Keratinocyte (primary cell): ENCODE data around the gene PTPRT. TPM values are rescaled to one million over a fixed set of nuclear protein-coding genes. Genes with fewer than 3 reads are reported as not detected.

ENCODE experiments used
- DNase-seq: peaks from one replicate; pipeline ENCODE4 v3.0.0-alpha.2; 2011; ENCODE audit warnings: low read depth, missing footprints, low spot score
- FAIRE-seq: peaks from 2 replicates; lab custom pipeline; 2011; peaks lifted over from hg19 to GRCh38; lab: Jason Lieb, UNC
- H2AFZ ChIP-seq: 2 replicates; pipeline ENCODE4 v1.6.0; 2012; ENCODE audit warnings: low read length, control low read depth, inconsistent platforms; ENCODE audit not compliant: control insufficient read depth
- H3K27ac ChIP-seq: 2 replicates; pipeline ENCODE4 v1.5.1; 2011; ENCODE audit warnings: low read length; ENCODE audit not compliant: control insufficient read depth, insufficient read depth
- H3K27me3 ChIP-seq: 3 replicates; pipeline ENCODE4 v1.6.0; 2011; ENCODE audit warnings: low read length; ENCODE audit not compliant: control insufficient read depth, insufficient read depth; ENCODE audit errors: extremely low read depth
- H3K36me3 ChIP-seq, 2 experiments: 2 replicates in 1 of 2; 3 replicates in 1 of 2; pipeline ENCODE4 v1.5.1; 2011; ENCODE audit warnings: low read length in 2 of 2, mild to moderate bottlenecking in 1 of 2; ENCODE audit not compliant: control insufficient read depth in 2 of 2, insufficient read depth in 2 of 2; ENCODE audit errors: extremely low read depth in 1 of 2
- H3K4me1 ChIP-seq: 3 replicates; pipeline ENCODE4 v1.5.1; 2011; ENCODE audit warnings: low read length; ENCODE audit not compliant: control insufficient read depth, insufficient read depth; ENCODE audit errors: extremely low read depth
- H3K4me2 ChIP-seq: 3 replicates; pipeline ENCODE4 v1.6.0; 2011; ENCODE audit warnings: low read depth, low read length; ENCODE audit not compliant: control insufficient read depth, insufficient read depth; ENCODE audit errors: extremely low read depth
- H3K4me3 ChIP-seq, 3 experiments: fragments of 200-600 bp in 1 of 3; sonication (generic) in 1 of 3; 2 replicates in 2 of 3; 3 replicates in 1 of 3; pipeline ENCODE4 v1.5.1; 2011 to 2016; ENCODE audit warnings: low read length in 3 of 3, mild to moderate bottlenecking in 3 of 3, control low read depth in 2 of 3, inconsistent platforms in 1 of 3, low read depth in 1 of 3, mixed read lengths in 1 of 3, mixed run types in 1 of 3, moderate library complexity in 1 of 3; ENCODE audit not compliant: control insufficient read depth in 2 of 3, insufficient read depth in 2 of 3; ENCODE audit errors: extremely low read depth in 1 of 3
- H3K79me2 ChIP-seq: 2 replicates; pipeline ENCODE4 v1.6.0; 2012; ENCODE audit warnings: low read length; ENCODE audit not compliant: control insufficient read depth, insufficient read depth
- H3K9ac ChIP-seq: 3 replicates; pipeline ENCODE4 v1.6.0; 2011; ENCODE audit warnings: low read length; ENCODE audit not compliant: control insufficient read depth, insufficient read depth; ENCODE audit errors: extremely low read depth
- H3K9me1 ChIP-seq: 3 replicates; pipeline ENCODE4 v1.6.0; 2011; ENCODE audit warnings: low read length; ENCODE audit not compliant: control insufficient read depth, insufficient read depth; ENCODE audit errors: extremely low read depth
- H3K9me3 ChIP-seq: 2 replicates; pipeline ENCODE4 v1.5.1; 2012; ENCODE audit warnings: low read depth, low read length; ENCODE audit not compliant: control insufficient read depth
- H4K20me1 ChIP-seq: 3 replicates; pipeline ENCODE4 v1.6.0; 2011; ENCODE audit warnings: low read length; ENCODE audit not compliant: control insufficient read depth, insufficient read depth; ENCODE audit errors: extremely low read depth
- EZH2 ChIP-seq: IDR thresholded peaks from one replicate; pipeline ENCODE4 v1.6.1; 2012; ENCODE audit warnings: inconsistent platforms, mild to moderate bottlenecking, low read length, moderate library complexity
- dilution Hi-C: fragments of 300-500 bp; cut with MboI; formaldehyde crosslinking; loops from one replicate; pipeline ENCODE4 v1.7.0; 2020; ENCODE audit warnings: low sequenced_read_pairs; ENCODE audit not compliant: extremely low pct_ligation_motif_present
- polyA plus RNA-seq, 5 experiments: library from polyadenylated mRNA; depleted of rRNA in 3 of 5; stranded (reverse) in 3 of 5; stranded (forward) in 1 of 5; unstranded in 1 of 5; fragments of >200 nt; gene quantifications; 1 replicate in 1 of 5; 2 replicates in 3 of 5; 3 replicates in 1 of 5; pipeline versions ENCODE4 v1.2.1 to v1.2.3, GENCODE V29; 2011 to 2012; ENCODE audit warnings: missing spikeins in 2 of 5, low read depth in 1 of 5, low replicate concordance in 1 of 5
- TF ChIP-seq, protein P1 (sequence below), 3 experiments: IDR thresholded peaks in 1 of 3; conservative IDR thresholded peaks in 1 of 3; optimal IDR thresholded peaks in 1 of 3; 2 replicates in 2 of 3; 3 replicates in 1 of 3; pipeline versions ENCODE3 to v1.5.1; 2011; ENCODE audit warnings: low read length in 3 of 3, mild to moderate bottlenecking in 3 of 3, moderate library complexity in 2 of 3, control low read depth in 1 of 3, inconsistent platforms in 1 of 3; ENCODE audit not compliant: insufficient read depth in 2 of 3; ENCODE audit errors: extremely low read depth in 1 of 3

The PTPRT gene
- polyA plus RNA-seq, 1 donor (not counting 4 experiments of a cell fraction or from before 2014, with no cell fraction given), result not detected

DNA sequence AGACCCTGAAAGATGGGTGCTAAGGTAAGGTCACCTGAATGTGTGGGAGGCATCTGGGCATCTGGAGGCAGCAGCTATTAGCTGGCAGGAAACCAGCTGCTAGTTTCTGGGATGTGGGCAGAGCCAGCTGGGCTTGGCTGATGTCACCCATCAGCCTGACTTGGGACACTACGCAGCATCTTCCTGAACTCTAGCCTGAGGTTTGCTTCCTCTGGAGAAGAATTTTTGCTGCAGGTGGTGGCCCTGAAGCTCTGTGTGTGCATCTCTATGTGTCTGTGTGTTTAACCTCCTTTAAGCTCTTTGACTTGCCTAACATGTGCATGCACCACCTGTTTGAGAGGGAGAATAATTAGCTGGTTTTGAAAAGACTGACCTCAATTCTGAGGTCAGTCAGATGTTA lies 1106.4 kb downstream of the PTPRT start:
- no peak for FAIRE-seq

DNA sequence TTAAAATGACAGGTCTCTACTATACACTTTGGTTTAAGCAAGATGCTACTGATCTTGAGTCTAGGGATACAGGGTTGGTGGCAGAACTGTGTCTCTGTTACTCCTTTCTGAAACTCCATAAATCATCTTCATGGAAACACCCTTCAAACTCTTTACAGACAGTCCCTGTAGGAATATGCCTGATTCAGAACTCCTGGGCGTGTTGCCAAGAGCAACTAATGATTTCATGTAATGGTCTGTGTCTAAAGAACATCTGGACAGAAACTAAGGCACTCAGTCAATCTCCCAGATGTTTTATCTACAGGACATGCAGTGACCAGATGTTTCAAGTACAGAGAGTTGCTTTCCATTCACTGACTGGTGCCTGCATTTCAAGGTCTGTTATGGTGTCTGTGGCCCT lies 1107.1 kb downstream of the PTPRT start:
- Histone ChIP-seq H3K36me3 (no peaks in the 10 kb centered on the region), H2AFZ (no peak overlapping the region), H3K27ac (no peak overlapping the region), H3K4me1 (no peaks in the 10 kb centered on the region), H3K79me2 (no peaks in the 10 kb centered on the region), H3K27me3 (no peaks in the 10 kb centered on the region), H3K9me1 (no peaks in the 10 kb centered on the region), H3K4me3 (no peak overlapping the region), H4K20me1 (no peaks in the 10 kb centered on the region), H3K4me2 (no peak overlapping the region), H3K9me3 (peaks cover 5% of the 10 kb centered on the region), H3K9ac (no peak overlapping the region)
- DNase-seq (no peak), FAIRE-seq (no peak)
- dilution Hi-C loops, result no loop called here
- no peak for TF ChIP-seq EZH2
- TF ChIP-seq, protein P1, sequence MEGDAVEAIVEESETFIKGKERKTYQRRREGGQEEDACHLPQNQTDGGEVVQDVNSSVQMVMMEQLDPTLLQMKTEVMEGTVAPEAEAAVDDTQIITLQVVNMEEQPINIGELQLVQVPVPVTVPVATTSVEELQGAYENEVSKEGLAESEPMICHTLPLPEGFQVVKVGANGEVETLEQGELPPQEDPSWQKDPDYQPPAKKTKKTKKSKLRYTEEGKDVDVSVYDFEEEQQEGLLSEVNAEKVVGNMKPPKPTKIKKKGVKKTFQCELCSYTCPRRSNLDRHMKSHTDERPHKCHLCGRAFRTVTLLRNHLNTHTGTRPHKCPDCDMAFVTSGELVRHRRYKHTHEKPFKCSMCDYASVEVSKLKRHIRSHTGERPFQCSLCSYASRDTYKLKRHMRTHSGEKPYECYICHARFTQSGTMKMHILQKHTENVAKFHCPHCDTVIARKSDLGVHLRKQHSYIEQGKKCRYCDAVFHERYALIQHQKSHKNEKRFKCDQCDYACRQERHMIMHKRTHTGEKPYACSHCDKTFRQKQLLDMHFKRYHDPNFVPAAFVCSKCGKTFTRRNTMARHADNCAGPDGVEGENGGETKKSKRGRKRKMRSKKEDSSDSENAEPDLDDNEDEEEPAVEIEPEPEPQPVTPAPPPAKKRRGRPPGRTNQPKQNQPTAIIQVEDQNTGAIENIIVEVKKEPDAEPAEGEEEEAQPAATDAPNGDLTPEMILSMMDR (optimal IDR thresholded peaks at IDR 0.05 in 1 of 3, IDR thresholded peaks at IDR 0.05 in 1 of 3, conservative IDR thresholded peaks at IDR 0.05 in 1 of 3; ENCODE audit: extremely low read depth in 1 of 3, insufficient read depth in 2 of 3, low read length in 3 of 3), result no peak

More for the DNA sequence above, 1106.4 kb downstream of the PTPRT start:
- no peak overlapping the region for H3K4me3 ChIP-seq
- H2AFZ ChIP-seq, result no peak overlapping the region
- H4K20me1 ChIP-seq, result no peaks in the 10 kb centered on the region
- no peaks in the 10 kb centered on the region for H3K4me1 ChIP-seq
- no peak overlapping the region for H3K4me2 ChIP-seq
- no peaks in the 10 kb centered on the region for H3K9me1 ChIP-seq
- dilution Hi-C loops, result no loop called here
- DNase-seq, result no peak
- H3K79me2 ChIP-seq, result no peaks in the 10 kb centered on the region
- peaks cover 5% of the 10 kb centered on the region for H3K9me3 ChIP-seq
- no peaks in the 10 kb centered on the region for H3K27me3 ChIP-seq
- H3K27ac ChIP-seq, result no peak overlapping the region
- no peak for TF ChIP-seq EZH2
- TF ChIP-seq, protein P1 (optimal IDR thresholded peaks at IDR 0.05 in 1 of 3, IDR thresholded peaks at IDR 0.05 in 1 of 3, conservative IDR thresholded peaks at IDR 0.05 in 1 of 3; ENCODE audit: extremely low read depth in 1 of 3, insufficient read depth in 2 of 3, low read length in 3 of 3), result no peak
- no peaks in the 10 kb centered on the region for H3K36me3 ChIP-seq
- no peak overlapping the region for H3K9ac ChIP-seq
